ENCODE results near the gene CTAGE1.
"Not testable (repeated sequence)": the region's sequence is repeated elsewhere in the genome, so short reads cannot be mapped to it uniquely, and the experiment has no call there.

Gene CTAGE1

GRCh38 chr18:22417496-22418188 is at the start of gene CTAGE1:
Gene CTAGE1 (minus strand): TSS chr18:22417915. CDS start chr18:22417811, 104 bp downstream.
- DNase-seq (ENCODE audit: low read depth in 2 of 2) = no peak

GRCh38 chr18:22466608-22467395 is 49.1 kb upstream of the CTAGE1 start:
- DNase-seq (ENCODE audit: low read depth in 2 of 2) = no peak

GRCh38 chr18:22465859-22466457 is 48.2 kb upstream of the CTAGE1 start:
- DNase-seq (ENCODE audit: low read depth in 2 of 2) = no peak

- no peak for DNase-seq (ENCODE audit: low read depth in 2 of 2)
Measured at GRCh38 chr18:22463076-22463475, 45.4 kb upstream of the CTAGE1 start.

- no peak for DNase-seq (ENCODE audit: low read depth in 2 of 2)
Measured at GRCh38 chr18:22459491-22459890, 41.8 kb upstream of the CTAGE1 start.

GRCh38 chr18:22457524-22457923 is 39.8 kb upstream of the CTAGE1 start:
- no peak for DNase-seq (ENCODE audit: low read depth in 2 of 2)

GRCh38 chr18:22456547-22456946 is 38.8 kb upstream of the CTAGE1 start:
- DNase-seq (ENCODE audit: low read depth in 2 of 2) = no peak

- DNase-seq (ENCODE audit: low read depth in 2 of 2) = no peak
Measured at GRCh38 chr18:22456116-22456480, 38.4 kb upstream of the CTAGE1 start.

- no peak for DNase-seq (ENCODE audit: low read depth in 2 of 2)
Measured at GRCh38 chr18:22455425-22456115, 37.9 kb upstream of the CTAGE1 start.

GRCh38 chr18:22453315-22453714 is 35.6 kb upstream of the CTAGE1 start:
- no peak for DNase-seq (ENCODE audit: low read depth in 2 of 2)

- DNase-seq (ENCODE audit: low read depth in 2 of 2) = no peak
Measured at GRCh38 chr18:22452226-22452668, 34.5 kb upstream of the CTAGE1 start.

- no peak for DNase-seq (ENCODE audit: low read depth in 2 of 2)
Measured at GRCh38 chr18:22451796-22452195, 34.1 kb upstream of the CTAGE1 start.

- DNase-seq (ENCODE audit: low read depth in 2 of 2) = not testable (repeated sequence)
Measured at GRCh38 chr18:22450766-22451165, 33.1 kb upstream of the CTAGE1 start.

GRCh38 chr18:22450318-22450717 is 32.6 kb upstream of the CTAGE1 start:
- DNase-seq (ENCODE audit: low read depth in 2 of 2) = not testable (repeated sequence)

GRCh38 chr18:22449753-22450152 is 32.0 kb upstream of the CTAGE1 start:
- not testable (repeated sequence) for DNase-seq (ENCODE audit: low read depth in 2 of 2)

- no peak for DNase-seq (ENCODE audit: low read depth in 2 of 2)
Measured at GRCh38 chr18:22448238-22448637, 30.5 kb upstream of the CTAGE1 start.

- DNase-seq (ENCODE audit: low read depth in 2 of 2) = no peak
Measured at GRCh38 chr18:22447792-22448191, 30.1 kb upstream of the CTAGE1 start.

GRCh38 chr18:22446911-22447310 is 29.2 kb upstream of the CTAGE1 start:
- no peak for DNase-seq (ENCODE audit: low read depth in 2 of 2)

- no peak for DNase-seq (ENCODE audit: low read depth in 2 of 2)
Measured at GRCh38 chr18:22446325-22446724, 28.6 kb upstream of the CTAGE1 start.

- no peak for DNase-seq (ENCODE audit: low read depth in 2 of 2)
Measured at GRCh38 chr18:22441638-22442037, 23.9 kb upstream of the CTAGE1 start.

- DNase-seq (ENCODE audit: low read depth in 2 of 2) = no peak
Measured at GRCh38 chr18:22439447-22439846, 21.7 kb upstream of the CTAGE1 start.

- no peak for DNase-seq (ENCODE audit: low read depth in 2 of 2)
Measured at GRCh38 chr18:22436136-22436535, 18.4 kb upstream of the CTAGE1 start.
